DMS153 treated with DMSO at 0.1 percent for 48 hours (cell line): Measurements from ENCODE around the gene EPHB1.

Experiments
- DNase-seq: peaks from one replicate; lab custom pipeline; 2025; ENCODE audit not compliant: unreplicated experiment; lab: John Stamatoyannopoulos, UW

EPHB1 gene

DNA sequence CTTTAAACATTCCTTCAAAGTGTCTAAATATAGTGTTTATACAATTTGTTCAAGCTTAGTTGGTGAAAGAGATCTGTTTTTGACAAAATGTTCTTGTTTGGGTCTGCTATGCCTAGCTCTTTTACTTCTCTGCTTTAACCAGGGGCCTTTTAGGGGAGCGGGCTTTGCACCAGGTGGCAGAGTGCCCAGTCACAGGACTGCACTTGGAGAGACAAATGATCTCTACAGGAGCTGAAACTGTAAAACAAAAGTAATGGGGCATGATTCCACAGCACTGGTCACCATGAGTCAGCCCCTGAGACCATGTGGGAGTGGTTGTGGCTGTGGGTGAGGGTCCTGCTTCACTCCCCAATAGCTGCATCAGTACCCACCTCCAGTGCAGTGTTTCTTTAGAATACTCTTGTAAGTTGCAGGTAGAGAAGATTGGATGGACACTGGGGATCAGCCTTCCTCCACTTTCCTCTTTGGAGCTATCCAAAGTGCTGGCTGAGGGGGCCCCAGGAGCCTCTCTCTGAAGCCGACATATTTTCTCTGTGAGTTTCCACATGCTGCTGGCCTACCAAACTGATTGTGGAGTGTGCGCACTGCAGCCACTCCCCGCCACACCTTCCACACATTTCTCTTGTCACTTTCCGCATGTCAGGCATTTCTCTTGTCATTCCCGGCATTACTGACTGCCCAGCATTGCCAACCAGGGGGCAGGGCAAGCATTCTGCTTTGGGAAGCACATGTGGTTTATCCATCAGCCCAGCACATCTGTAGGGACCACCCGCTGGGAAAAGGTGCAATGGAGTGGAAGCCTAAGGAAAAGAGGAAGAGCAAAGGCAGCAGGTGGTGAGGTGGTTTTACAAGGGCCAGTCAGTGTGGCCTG, 110.0 kb downstream of the EPHB1 start:
- no peak for DNase-seq

DNA sequence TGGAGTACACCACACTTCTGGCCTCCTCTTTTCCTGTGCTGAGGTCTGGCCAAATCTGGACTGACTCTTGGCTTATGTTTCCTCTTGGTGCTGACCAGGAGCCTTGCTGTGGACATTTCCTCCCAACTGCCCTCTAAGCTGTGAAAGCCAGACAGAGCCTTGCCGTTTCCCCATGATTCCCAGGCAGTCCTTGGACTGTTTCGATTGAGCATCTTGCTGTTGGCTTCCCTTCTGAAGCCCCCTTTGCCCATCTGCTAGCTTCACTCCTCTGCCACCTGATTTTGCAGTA, 110.5 kb downstream of the EPHB1 start:
- no peak for DNase-seq

DNA sequence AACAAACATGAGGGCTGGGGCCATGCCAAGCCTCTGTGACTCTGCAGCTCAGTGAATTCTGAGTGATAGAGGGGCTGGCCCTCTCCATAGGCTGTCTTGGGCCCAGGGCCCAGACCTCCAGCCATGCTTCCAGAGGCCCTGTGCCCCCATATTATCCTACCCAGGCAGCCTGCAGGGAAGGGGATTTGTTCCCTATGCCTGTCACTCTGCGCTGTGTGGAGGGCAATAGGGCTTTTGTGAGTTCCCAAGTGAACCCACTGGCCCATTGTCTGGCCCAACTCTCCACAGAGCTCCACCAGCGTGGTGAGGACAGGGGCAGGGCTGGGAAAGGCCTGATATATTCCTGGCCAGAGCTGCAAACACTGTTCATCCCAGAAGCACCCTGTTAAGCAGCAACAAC, 113.2 kb downstream of the EPHB1 start:
- DNase-seq: no peak

DNA sequence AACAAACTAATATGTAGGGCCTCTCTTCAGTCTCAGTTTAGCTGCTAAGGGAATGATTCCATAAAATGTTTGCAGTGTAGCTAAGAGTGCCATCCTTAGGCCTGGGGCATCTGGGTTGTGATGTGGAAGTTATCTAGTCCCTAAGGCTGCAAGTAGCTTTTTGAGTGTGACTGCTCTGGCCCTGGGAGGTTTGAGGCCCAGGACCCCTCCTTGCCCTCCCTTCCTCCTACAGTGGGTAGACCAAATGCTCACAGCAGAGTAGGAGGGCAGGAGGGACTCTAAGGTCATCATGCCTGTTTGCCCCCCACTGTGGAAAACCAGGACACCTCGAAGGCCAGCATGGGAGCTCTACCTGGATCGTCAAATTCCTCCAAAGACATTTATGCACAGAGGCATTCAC, 115.0 kb downstream of the EPHB1 start:
- DNase-seq: no peak

DNA sequence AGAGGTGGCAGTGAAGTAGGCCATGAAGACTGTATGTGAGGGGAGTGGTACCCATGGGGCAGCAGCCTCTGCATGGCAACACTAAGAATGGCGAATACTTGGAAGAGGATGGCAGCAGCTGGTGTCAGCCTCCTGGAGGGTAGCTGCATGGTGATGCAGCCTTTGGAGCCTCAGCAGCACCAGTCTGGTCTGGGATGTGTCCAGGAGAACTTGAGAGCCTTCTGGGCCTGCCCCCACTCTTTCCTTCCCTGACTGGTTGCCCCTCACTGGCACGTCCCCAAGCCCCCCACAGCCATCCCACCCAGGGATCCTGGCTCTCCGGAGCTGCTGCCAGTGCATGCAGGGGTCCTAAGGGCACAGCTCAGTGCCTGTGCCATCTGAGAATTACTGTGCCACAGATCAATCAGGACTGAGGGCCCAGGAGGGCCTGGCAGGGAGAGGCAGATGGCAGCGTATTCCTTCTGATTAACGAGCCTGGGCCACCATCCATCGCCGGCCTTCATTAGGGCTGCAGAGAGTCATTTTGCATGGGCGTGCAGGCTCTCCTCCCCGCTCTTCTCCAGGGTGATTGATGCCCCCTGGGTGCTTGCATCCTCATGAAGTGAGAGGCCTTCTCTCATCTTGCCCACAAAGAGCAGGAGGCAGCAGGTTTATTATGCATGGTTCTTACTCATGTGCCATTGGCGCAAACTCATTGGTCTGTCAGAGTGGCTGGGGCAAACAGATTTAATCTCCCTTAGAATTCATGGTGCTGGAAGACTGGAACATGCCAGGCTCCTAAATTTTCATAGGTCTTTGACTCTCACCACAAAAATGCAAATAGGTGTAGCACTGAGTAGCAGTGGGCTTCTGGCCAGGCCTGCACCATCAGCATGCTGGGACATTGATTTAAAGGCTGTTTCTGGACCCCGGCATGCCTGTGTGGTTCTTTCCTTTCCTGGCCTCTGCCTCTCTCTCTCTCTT, 116.8 kb downstream of the EPHB1 start:
- DNase-seq: no peak

DNA sequence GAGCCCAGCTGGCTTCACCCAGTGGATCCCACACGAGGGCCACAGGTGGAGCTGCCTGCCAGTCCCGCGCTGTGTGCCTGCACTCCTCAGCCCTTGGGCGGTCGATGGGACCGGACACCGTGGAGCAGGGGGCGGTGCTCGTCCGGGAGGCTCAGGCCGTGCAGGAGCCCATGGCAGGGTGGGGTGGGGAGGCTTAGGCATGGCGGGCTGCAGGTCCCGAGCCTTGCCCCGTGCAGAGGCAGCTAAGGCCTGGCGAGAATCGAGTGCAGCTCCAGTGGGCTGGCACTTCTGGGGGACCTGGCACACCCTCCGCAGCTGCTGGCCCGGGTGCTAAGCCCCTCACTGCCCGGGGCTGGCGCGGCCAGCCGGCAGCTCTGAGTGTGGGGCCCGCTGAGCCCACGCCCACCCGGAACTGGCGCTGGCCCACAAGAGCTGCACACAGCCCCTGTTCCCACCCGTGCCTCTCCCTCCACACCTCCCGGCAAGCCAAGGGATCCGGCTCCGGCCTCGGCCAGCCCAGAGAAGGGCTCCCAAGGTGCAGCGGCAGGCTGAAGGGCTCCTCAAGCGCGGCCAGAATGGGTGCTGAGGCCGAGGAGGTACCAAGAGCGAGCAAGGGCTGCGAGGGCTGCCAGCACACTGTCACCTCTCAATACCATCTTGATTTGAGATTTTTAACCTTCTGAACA, 121.4 kb downstream of the EPHB1 start:
- DNase-seq: no peak

DNA sequence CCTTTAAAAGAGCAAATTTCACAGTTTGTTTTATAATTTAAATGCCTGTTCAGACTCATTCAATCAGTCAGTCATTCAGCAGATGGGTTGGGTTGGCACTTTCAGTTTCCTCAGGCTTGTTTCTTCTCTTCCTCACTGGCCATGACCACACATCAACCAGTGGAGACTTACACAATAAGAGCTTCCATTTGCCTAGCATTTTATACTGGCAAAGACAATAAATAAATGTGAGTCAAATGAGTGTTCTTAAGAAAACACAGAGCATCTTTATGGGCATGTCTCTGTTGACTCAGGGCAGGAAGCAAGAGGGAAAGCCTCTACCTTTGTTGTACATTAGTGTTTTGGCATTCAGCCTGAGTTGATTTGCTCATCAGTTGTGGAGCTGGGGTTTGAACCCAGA, 122.6 kb downstream of the EPHB1 start:
- DNase-seq: no peak

DNA sequence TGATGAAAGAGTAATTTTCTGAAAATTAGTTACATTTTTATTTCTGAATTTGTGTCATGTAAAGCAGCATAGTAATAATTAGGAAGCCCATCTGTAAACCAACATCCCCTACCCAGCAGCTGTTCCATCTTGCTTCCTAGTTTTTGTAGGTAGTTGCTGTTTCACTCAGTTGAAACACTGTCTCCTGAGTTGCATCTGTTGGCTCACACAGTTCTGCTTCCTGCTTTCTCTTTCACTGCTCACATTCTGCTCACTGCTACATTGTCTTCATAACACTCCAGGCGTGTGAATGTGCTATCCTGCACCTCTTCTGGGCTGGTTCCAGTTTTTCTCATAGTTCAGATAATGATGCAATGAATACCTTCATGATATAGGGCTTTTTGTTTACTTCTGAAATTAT, 123.4 kb downstream of the EPHB1 start:
- no peak for DNase-seq

DNA sequence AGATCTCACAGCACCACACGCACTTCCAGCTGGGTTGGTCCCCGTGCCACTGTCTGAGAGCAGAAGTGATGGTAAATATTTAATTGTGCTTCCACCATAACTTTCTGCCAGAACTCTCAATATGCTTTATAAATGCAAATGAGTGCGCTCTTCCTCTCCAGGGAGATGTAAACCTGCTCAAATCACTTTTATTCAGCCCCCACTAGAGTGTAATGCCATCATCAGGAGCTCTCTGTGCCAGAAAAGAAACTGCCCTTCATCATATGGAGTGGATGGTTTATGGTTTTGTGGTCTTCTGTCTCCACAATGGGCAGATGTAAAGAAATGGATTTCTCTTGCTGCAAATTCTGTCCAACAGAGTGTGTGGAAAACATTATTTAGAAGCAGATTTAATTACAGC, 127.0 kb downstream of the EPHB1 start:
- DNase-seq: no peak

DNA sequence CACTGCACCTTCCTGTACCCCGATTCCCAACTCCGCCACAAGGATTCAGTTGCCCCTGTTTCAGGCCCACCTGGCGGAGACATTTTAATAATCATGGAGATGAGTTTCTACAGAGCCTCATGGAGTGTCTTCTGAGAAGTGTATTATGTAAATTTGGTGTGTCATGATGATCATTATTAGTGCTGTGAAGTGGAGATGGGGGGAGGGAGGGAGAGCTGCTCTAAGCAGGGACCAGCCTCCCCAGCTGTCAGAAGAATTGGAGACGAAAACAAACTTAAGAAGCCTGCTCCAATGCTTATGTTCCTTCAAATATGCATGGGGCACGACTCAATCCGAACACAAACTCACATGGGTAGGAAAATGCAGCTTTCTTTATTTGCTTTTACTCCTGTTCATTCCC, 127.8 kb downstream of the EPHB1 start:
- no peak for DNase-seq

DNA sequence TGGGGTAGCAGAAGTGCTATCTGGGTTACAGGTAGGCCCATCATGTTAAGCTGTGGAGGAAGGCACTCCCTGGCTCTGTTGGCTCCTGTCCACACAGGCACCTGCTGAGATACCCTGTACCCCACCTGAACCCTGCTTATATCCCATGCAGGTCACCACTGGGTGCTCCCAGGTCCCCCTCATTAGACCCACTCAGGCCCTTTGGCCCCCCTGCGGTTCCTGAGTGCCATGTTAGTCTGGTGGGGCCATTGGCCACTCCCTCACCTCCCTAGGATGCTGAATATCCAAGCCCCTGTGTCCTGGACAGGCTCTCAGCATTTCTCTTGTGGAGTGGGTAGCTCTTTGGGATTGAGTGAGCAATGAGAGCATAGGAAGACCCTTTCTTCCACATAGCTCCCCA, 128.2 kb downstream of the EPHB1 start:
- no peak for DNase-seq

DNA sequence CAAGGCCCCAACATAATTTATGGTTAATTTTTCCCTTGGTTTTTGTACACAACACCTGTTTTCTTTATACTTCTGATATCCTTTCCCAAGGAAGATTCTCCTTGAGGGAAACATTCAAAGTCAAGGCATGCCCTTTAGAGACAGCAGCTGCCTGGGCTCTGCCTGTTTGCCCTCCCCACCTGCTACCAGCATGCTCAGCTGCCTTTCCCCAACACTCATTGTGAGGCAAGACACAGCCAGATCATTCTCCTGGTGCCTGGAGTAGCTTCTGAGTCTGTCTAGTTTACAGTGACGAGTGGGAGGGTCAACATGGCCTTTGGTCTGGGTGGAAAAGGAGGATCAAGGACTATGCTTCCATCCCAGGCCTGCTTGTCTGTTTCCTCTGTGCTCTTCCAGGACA, 132.5 kb downstream of the EPHB1 start:
- DNase-seq: no peak

DNA sequence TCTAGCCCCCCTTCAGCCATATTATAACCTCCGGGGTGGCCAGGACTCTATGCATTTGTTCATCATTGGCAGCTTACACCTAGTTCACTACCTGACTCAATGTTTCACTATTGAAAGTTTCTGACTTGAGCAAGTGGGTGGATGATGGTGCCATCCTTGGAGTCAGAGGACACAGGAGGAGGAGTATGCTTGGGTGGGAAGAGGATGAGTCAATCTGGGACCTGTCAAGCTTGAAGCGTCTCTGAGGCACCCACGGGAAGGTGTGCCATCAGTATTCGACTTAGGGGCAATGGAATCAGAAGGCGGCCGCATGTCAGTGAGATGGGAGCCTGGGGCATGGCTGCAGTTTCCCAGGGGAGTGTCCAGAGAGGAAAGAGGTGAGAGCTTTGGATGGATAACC, 133.3 kb downstream of the EPHB1 start:
- DNase-seq: no peak

DNA sequence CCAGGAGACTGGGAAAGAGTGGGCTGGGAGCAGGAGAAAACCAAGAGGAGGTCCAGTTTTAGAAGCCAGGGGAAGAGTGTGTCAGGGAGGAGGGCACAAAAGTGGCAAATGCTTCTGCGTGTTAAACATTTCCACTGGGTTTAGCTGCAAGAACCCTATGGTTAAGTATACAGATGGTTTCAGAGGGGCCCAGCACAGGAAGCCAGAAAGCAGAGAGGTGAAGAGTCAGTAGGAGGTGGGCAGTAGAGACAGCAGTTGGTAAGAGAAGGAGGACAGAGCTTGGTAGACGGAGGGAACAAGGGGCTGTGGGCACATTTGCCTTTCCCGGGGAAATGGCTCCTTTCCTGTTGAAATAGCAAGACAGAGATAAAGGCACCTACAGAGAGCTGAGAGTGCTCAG, 133.8 kb downstream of the EPHB1 start:
- no peak for DNase-seq

DNA sequence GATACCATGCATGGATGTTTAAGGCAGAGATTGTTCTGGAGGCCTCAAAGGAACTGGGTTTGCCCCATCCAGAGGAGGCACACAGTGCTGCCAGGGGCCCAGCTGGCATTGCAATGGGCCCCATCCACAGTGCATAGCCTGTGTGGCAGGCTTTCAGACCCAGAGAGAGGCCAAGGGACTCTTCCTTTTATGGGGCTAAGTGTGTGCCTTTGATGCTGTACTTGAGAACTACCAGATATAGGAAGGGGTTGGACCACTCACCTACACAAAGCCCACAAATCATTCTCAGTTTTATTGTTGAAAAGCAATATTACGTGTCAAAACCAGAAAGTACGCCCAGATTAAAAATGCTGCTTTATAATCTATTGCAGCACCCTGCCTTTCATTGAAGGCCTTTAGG, 134.9 kb downstream of the EPHB1 start:
- no peak for DNase-seq

DNA sequence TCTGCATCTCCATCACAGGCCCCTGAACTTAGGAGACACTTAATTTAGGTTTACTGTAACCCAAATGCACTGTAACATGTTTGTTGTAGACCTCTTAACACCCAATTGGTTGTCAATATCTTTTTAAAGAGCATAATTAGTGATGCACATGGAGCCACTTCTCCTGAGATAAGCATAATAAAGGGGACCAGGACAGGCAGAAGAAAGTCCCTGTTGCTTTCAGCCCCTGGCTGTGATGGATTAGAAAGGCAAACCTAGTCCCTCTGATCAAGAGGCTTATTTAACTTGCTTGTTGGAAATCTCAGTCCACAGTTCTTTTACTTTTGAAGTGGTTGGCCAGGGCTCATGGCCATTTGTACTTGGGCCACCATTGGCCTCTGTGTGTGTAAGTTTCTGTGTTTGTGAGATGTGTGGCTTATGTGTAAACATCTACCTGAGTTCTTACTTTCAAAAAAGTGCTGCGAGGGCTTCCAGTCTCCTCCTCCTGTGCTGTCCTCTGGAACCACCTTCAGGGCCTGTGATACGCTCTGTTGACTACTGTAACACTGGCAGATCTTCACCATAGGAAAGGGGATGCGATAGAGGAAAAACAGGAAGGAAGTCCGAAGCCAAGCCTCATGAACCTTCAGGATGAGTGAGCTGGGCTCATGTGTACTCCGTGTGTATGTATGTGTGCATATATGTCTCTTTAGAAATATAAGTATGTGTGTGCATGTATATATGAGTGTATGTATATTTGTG, 136.2 kb downstream of the EPHB1 start:
- no peak for DNase-seq

DNA sequence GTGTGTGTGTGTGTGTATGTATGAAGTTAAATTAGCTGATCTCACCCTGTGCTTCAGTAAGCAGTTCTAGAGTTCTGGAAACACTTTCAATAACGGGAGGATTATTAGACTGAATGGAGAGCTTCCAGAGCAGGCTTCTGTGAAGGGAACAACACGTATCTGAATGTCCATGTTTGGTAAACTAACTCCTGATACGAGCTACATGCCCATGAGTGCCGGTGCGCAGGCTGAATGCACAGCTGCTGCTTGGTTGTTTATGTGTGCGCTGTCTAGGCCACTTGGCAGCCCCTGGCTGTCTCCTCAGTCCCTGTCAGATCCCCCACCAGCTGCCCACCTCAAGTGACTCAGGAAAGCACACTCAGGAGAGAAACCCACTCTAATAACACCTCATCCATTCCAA, 137.0 kb downstream of the EPHB1 start:
- no peak for DNase-seq

DNA sequence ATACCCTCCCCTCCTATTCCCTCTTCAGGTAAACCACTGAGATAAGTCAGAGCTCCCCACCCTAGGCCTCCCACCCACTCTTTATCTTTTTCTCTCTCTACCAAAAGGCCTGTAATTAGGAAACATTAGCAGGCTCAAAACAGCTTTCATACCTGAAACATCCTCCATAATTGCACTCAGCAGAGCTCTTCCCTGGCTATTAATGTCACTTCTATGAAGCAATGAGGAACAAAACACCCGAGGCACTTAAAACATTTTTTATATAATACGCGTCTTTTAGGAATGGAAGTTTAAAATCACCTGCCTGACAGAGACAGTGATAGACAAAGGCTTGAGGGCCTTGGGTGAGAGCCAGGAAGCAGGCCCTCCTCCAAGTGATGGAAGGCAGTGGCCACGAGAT, 138.9 kb downstream of the EPHB1 start:
- no peak for DNase-seq

DNA sequence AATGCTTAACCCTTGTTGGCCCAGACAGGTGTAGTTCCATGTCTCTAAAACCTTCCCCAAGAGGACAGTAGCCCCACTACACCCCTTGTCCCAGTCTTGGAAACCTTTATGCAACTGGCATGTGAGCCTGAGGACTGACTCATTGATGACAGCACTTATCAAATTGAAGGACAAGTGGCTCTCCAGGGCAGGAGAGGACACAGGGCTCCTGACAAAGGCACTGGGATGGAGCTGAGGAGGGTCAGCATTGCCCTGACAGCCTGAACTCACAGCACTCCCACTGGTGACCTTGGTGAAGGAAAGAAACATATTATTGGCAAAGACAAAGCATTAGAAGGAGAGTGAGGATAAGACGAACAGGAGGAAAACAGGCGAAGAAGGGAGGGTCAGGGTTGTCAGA, 139.9 kb downstream of the EPHB1 start:
- no peak for DNase-seq

DNA sequence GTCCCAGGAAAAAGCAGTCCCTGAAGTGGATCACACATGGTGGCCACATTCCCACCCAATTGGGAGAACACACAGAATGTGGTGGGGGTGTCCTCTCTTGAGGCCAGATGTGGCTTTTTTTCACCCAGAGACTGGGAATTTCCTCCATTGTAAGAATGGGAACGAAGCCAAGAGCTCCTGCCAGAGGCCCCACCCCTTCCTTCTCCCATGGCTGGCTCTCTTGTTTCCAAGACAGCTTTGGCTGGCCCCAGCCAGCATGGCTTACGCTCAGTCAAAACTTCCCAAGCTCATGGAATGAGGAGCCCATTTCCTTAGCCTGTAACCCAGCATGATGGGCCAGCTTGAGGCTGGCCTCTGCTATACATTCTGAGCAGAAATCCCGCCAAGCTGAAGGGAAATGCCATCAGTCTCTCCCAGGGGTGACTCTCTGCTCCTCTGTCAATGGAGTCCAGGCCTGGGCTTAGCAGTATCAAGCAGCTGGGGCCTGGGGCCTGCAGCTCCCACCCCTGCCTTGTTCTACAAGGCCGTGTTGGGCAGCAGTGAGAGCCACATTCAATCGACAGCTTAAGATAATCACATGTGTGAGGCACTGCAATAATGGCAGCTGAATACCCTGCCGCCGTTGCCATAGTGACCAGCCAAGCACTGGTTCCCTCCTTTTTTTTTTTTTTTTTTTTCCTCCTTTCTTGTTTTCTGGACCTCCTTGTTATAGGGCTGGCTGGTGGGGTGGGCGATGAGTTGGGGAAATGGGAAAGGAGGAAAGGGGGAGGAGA, 142.4 kb downstream of the EPHB1 start:
- no peak for DNase-seq
